ENCODE data around the gene TREH.

The TREH gene

DNA sequence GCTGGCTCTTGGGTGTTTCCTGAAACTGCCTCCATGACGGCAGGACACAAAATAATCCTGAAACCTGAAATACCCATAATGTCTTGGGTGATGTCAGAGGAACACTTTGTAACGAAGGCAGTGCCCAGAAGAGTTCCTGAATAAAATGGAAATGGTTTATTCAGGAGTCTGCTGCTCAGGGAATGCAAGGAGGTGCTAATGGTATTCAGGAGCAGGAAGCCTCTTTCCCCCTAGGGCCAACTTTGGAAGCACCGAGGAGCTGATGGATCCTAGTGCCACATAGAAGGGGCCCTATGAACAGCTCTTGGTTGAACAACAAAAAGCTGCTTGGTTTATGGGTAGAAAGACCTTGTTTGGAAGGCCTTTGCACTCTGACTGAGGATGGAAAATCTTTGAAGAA, 15.5 kb downstream of the TREH start:
- no peak for DNase-seq (ENCODE audit: low spot score)

DNA sequence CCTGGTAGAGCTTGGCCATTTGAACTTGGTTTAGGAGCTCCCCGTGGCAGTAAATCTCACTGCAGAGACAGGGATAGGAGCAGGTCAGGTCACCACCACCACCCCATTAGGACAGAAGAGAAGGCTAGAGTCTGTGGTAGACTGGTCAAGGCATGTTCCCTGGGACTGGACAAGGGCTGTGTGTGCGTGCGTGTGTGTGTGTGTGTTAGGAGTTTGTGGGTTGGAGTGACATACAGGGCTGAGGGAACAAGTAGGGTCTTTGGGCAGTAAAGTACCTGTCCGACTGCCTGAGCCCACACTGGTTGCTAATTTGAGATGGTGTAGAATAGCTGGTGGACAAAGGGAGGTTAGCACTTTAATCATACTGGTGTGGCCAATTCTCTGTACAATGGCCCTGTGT, 16.1 kb downstream of the TREH start:
- DNase-seq (ENCODE audit: low spot score), result peak; percentile 47

DNA sequence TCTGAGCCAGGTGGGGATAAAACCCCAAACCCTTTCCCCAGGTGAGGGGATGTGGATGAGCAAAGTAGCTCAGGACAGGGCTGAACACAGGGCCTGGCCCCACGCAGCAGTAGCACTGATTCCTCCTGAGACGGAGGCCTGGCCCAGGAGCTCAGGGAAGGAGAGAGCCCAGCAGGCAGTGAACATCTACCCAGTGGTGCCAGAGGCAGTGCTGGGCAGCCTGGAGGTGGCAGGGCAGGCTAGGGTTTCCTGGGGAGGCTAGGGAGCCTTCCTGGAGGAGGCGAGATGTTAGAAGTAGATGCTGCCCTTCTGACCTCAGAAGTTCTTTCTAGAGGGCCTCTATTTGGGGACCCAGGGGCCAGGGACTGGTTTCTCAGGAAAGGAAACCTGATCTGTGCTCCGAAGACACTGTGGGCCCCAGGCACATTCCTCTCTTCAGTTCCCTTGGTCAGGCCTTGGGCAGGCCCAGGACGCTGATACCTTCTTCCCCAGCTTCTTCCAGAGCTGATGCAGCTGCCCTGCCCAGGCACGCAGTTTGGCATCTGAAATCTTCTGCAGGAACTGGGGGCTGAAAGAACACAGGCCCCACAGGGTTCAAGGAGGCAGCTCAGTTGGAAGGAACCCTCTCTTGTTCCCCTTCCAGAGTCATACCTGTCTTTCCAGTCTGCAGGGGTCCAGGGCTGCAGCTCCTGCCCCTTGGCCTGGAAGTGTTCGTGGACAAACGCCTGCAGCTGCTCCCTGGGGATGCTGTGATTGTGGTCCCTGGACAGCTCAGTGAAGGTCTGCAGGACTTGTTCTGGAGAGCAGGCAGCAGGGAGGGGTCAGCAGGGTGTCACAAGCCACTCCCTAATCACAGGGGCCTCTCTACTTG, 16.8 kb downstream of the TREH start:
- peak; percentile 59 for DNase-seq (ENCODE audit: low spot score)

DNA sequence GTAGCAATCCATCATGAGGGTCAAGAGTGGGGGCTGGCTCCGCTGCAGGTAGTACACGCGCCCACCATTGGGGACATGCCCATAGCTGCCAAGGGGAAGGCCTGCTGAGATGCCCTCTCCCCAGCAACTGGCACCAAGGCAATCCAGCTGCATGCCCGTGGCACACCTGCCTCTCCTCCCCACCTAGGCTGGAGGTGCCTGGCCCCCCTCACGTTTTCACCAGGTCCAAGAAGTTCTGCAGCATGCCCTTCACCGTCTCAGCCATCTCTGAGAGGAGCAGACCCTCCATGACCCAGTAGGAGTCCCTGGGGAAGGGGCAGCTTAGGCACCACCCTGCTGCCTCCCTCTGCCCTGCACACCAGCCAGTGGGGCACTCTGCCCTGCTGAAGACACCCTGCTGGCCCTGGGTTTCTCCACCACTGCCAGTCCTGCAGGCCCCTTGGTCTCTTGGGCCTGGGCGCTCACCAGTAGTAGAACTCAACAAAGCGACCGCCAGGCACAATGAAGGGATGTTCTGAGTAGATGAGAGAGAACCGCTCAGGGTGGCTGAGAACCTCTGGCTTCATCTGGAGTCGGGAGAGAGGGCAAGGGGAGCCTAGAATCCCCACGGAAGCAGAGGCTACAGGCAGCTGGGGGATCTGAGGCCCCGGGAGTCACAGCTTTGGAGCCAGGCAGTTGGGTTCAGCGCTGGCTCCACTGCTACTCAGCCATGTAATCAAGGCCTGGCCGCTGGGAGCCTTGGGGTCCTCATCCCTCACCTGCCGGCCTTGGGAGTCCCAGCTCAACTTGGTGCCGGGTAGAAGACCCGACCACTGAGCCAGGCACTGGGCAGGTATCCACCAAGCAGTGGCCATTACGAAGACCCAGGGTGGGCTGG, 17.8 kb downstream of the TREH start:
- peak; percentile 60 for DNase-seq (ENCODE audit: low spot score)

DNA sequence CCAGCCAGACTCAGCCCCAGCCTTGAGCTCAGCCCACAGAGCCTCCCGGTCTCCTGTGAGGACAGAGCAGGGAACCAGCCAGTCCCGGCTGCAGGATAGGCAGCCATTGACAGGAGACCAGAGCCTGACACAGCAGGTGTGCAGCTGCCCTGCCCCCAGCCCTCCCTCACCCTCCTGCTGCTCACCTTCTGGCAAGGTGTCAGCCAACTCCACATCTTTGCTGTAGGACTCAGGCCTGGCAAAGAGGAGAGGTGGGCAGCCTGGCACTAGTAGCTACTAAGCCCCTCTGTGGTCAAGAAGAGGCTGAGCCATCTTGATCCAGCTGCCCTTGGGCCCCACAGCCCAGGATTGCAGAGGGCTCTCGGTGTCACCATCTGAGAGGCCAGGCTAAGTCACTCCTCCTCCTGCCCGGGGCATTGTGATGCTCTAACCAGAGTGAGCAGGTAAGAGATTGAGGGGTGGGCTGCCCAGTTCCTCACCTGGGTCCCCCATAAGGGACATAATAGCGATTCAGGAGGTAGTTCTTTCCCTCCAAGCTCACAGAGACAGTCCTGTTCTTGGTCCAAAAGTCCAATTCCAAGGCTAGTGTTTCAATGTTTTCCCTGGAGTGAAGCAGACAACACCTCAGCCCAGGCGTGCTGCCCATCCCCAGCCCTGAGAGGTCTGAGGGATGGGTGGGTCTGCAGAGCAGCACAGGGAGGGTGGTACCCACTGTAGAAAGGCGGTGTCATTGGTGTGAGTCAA, 18.6 kb downstream of the TREH start:
- peak; percentile 58 for DNase-seq (ENCODE audit: low spot score)

DNA sequence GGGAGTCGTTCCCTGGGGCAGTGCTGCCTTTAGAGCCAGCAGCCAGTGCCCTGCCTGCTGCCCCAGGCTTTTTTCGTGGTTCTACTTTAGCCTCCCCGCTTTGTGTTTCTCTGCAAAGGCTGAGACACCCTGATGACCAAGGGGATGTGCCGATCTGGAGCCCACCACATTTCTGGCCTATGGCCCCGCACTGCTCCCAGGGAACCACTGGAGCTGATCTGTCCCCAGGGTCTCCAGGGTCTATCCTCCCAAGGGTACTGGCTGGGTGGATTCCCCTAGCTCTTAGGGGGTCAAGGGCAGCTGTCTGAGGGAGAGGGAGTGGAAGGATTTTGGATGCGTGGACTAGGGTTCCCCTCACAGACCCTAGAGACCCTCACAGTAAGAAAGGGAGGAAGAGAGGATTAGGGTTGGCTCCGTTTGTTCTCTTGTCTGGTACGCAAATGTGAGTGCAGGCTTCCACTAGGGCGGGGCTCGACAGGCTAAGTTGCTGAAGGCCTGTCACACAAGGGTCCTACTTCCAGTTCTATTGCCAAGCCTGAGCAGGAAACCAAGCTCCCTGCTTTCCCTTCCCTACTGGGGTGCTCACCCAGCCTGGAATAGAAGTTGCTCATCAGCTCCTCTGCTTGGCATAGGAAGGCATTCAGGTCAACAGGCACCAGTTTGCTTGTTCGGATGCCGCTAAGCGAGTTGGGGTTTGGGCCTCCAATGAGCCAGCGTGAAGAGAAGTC, 19.3 kb downstream of the TREH start:
- peak; percentile 57 for DNase-seq (ENCODE audit: low spot score)

DNA sequence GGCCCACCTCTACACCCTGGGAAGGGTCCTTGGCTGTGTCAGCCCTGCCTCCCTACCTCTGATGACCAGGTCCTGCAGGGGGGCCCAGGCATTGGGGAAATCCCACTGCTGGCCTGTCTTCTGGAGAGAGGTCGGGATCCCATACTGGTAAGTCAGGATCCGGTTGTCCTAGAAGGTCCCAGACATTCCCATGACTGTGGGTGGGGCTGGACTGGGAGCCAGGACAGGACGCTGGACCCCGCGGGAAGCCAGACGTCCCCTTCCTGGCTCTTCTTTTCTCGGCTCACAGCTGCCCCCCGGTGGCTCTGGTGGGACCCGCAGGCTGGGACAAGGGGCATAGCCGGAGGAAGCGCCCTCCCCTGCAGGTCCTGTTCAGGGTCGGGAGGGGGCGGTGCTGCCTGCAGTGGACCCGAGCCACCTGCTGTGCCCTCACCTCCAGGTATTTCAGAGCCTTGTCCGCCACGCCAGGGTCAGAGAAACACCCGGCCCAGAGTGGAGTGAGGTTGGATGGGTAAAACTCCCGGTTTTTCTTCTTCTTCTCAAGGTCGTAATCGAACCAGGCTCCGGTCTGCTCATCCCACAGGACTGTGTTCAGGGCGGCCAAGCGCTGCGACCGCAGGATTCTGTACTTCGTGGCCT, 20.0 kb downstream of the TREH start:
- DNase-seq (ENCODE audit: low spot score), result peak; percentile 94

DNA sequence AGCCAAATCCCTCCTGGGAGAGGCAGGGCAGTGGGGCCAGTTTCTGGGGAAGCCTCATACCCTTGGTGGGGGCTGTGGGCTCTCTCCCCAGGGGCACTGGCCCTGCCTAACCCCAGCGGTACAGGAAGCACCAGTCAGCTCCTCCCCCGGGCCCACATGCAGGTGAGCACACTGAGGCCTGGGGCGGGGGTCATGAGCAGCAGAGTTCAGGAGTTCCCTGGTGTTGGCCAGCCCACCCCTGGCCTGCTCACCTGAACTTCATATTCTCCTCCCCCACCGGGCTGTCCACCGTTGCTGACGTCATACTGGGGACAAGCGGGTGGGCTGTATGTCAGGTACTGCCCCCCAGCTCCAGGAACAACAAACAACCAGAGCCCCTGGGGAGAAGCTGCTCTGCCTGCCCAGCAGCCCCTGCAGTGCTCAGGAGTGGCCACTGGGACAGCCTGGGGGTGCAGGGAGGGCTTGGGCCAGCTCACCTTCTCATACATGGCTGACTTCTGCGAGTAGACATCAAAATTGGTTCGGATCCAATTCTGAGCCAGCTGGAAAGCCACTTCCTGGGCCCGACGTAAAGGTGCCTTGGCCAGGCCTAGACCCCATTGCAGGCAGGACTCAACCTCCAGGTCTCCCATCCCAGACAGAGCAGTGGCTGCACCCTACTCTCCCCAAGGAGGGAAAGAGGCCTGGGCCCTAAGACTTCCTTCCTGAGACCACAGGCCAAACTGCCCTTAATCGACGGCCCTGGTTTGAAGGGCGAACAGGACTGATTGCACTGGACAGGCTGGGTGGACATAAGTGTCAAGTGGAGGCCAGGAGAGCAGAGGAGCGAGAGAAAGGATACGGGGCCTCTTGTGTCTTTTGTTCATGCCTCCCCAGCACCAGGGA, 20.8 kb downstream of the TREH start:
- DNase-seq (ENCODE audit: low spot score), result peak; percentile 65

DNA sequence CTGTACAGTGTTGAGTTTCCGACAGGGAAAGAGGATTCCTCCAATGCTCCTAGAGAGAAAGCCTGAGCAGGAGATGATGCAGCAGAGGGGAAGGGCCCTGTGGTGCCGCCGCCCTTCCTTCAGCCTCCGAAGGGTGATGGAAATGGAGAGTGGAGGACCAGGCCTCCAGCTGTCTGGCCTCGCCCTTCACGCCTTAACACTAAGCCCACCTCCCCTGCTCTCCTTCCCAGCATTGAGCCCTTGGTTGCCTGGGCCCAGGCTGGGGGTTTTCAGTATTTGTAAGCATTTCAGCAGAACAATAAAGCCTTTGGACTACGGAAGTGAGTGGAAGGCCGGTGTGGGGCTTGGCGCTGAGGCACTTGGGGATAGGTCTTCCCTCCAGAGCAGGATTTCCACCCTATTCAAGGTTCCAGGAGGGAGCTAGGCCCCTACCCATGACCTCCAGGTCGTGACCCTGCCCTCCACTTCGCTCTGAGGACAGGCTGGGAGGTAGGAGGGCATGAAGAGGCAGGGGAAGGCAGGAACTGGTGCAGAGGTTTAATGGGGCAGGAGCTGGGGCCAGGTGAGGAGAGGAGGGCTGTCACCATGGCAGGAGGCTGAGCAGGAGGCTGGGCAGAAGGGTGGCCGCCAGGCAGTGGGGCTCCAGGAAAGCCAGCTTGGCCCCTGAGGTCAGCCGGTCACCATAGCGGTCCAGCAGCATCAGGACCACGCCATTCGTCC, 21.6 kb downstream of the TREH start:
- DNase-seq (ENCODE audit: low spot score), result peak; percentile 56

DNA sequence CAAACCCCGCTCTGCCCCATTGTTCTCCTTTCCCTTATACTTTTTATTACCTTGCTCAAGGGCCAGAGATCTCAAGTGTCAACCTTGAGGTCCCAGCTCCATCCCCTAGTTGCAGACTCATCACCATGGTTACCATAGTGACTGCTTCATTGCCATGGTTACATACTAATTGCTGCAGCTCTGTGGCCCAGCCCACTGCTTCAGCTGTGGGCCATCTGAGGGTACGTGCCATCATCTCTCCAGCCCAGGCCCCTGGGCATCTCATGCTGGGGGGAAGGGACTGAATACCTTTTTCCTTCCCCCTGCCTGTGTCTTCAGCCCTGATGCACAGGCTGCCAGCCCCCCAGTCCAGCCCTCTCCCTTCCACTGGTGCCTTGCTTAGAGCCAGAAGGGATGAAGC, 22.2 kb downstream of the TREH start:
- DNase-seq (ENCODE audit: low spot score), result no peak

DNA sequence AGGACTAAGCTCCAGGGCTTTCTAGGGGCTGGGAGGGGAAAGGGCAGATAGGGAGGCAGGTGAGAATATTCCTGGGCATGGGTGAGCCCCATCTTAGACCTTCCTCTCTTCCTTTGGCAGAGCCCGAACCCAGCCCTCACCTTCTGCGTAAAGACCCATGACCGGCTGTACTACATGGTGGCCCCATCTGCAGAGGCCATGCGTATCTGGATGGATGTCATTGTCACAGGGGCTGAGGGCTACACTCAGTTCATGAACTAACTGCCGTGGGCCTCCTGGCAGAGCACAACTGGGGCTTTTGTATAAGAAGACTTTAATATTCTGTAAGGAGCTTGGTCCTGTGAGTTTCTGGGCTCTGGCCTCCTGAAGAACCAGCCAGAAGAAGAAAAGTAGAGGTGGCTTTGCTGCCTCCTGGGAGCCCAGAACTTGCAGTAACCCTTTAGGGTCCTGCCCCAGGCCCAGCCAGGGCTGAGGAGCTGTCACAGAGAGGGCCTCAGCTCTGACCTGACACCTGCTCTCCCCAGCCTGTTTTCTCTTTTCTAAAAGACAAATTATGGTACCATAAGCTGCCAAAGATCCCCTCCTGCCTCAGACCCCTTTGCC, 22.8 kb downstream of the TREH start:
- no peak for DNase-seq (ENCODE audit: low spot score)

DNA sequence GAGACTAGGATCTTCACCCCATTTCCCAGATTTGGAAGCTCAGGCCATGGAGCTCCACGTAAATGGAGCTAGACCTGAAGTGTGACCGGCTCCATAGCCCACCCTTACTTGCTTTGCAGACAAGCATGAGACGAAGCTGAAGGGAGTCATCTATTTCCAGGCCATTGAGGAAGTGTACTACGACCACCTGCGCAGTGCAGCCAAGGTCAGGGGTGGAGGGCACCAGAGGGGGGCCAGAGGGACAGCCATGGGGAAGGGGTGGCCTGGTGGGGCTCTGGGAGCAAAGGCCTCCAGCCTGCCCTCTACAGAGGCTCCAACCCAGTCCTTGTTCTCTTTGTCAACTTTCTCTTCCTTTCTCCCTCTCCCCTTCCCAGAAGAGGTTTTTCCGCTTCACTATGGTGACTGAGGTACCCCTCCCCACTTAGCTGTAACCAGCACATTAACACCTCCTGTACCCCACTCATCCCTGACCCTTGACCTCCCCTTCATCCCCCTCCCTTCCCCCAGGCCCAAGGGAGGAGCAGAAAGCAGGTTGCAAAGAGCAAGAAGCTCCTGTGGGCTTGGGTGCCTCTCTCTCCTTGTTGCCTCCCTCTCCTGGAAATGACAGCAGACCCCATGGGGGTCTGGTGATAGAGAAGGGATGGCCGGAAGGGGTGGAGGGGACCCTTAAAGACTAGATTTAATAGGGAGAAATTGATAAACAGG, 23.8 kb downstream of the TREH start:
- DNase-seq (ENCODE audit: low spot score), result no peak

DNA sequence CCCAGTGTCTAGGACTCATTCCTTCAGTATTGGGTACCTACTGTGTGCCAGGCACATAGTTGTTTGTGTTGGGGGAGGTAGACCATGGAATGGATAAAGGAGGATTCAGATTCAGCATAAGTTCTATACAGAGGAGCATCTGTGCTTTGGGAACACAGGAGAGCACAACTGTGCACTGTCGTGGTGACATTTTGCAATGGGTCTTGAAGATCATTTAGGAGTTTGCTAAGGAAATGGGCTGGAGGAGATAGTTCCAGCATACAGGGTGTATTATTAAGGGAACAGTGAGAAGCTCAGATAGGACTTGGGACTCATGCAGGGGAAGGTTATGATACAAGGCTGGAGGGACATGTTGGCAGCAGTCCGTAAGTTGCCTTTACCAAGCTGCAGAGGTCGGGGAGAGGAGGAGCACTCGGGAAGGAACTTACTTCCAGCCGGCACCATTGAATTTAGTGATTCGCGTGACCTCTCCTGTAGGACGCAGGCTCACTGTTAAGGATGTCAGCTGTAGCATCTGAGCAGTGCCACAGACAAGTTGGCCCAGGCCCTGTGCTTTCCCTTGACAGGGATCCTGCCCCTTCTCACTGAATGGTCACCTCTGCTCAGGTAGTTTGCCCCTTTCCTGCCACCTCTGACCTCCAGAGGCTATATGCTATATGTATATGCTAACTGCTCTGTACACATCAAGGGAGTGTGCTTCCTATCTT, 25.6 kb downstream of the TREH start:
- no peak for DNase-seq (ENCODE audit: low spot score)

DNA sequence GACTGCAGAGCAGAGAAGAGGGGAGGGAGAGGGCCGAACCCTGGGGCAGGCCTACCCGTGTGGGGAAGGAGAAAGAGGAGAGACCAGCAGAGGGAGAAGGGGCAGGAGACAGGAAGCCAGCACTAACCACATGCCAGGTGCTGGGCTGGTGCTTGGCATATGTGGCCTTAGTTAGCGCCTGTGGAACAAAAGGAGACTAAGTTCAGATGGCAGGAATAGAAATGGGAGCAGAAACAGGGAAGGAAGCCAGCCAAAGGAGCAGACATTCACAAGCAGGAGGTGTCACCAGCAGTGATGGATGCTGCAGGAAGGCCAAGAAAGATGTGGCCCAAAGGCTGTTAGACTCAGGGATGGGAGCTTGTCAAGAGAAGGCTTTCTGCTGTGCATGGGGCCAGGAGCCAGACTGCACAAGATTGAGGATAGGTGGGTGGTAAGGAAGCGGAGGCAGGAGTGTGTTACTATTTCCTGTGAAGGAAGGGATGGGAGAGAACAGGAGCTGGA, 26.7 kb downstream of the TREH start:
- DNase-seq (ENCODE audit: low spot score), result no peak

DNA sequence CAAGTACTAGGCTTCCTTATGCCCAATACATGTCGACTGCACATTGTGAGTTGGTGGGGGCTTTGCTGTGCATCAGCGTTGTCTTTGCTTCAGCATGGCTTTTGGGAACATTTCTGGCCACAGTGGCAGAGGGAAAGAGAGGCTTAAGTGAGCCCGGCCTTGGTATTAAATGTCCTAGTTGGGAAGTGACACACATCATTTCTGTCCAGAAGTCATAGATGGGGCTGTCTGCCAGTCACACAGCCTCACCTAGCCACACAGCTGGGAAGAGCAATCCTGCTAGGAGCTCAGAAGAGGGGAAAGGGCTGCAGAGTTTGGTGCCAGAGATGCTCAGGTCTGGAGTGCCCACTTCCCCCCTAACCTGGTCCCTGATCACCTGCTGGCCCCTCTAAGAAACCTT, 27.6 kb downstream of the TREH start:
- DNase-seq (ENCODE audit: low spot score), result peak; percentile 20

DNA sequence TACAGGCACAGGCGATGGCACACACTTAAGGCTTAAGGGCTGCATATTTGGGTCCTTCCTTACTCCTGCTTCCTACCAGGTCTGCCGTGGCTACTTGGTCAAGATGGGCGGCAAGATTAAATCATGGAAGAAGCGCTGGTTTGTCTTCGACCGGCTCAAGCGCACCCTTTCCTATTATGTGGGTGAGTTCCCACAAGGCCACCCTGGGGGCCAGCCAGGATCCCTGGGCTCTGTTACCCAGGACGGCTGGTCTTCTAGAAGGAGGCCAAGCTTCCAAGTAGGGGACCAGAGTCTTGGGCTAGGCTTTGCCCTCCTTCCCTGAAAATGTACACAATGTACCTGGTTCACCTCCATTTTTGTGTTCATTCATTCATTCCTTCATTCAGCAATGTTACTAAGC, 29.1 kb downstream of the TREH start:
- no peak for DNase-seq (ENCODE audit: low spot score)

DNA sequence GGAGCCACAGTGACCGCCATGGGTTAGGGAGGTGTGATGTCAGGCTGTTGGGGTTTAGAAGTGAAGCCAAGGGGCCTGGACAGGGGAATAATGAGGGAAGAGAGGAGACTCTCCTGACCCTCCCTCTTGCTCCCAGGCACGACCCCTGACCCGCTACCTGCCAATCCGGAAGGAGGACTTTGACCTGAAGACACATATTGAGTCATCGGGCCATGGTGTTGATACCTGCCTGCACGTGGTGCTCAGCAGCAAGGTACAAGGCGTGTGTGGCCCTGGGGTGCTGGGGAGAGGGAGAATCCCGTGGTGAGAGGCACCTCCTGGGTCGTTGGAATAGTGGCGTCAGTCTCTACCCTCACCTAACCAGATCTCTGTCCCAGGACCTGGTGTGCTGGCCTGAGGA, 29.5 kb downstream of the TREH start:
- peak; percentile 41 for DNase-seq (ENCODE audit: low spot score)

DNA sequence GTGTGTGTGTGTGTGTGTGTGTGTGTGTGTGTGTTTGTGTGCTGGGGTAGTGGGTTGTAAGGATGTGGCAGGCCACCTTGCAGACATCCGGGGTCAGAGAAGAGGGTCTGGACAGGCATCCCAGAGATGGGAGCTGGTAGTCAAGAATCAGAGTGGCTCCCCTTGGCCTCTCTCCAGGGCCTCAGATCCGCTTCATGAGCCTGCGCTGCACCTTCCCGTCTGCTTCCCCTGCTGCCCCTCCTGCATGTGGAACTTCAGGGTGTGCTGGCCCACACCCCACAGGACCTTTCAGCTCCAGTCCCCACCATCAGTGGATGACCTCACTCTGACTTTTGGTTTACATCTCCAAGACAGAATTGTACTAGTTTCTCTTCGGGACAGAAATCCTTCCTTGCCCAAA, 31.2 kb downstream of the TREH start:
- no peak for DNase-seq (ENCODE audit: low spot score)
